ENCODE data around the gene THUMPD2.

Gene THUMPD2

DNA sequence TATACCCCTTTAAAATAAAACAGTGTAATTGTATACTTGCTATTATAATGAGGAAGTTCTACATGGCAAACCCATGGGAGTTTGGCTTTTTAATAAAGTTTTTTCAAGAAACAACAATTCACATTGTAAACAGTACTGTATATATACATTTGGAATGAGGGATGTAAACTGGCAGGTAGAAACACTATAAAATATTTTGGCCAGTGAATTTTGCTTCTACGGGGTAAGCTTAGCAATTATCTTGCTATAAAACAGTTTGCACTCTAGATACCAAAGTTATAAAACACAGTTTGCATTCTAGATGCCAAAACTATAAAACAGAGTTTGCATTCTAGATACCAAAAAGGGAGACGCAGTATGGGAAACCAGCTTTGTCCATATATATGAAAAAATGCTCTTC is 16.6 kb downstream of the THUMPD2 start:
- Histone ChIP-seq H3K27ac (ENCODE audit: insufficient read depth in 1 of 2, low read depth in 1 of 2, low read length in 2 of 2, poor library complexity in 1 of 2, severe bottlenecking in 2 of 2) (no peak overlapping the region), H3K9me3 (ENCODE audit: control extremely low read depth in 1 of 5, control insufficient read depth in 4 of 5, insufficient read depth in 2 of 5, low read depth in 1 of 5, low read length in 4 of 5) (no peaks in the 10 kb centered on the region), H3K4me1 (ENCODE audit: control extremely low read depth in 1 of 4, control insufficient read depth in 4 of 4, insufficient read depth in 4 of 4, low read length in 3 of 4) (peaks cover 0 to 8% (median 0%) of the 10 kb centered on the region in 4 experiments), H3K36me3 (ENCODE audit: control insufficient read depth in 4 of 4, insufficient read depth in 4 of 4, low read length in 3 of 4) (peaks cover 9 to 81% (median 38%) of the 10 kb centered on the region in 4 experiments), H3K4me3 (ENCODE audit: control insufficient read depth in 1 of 7, extremely low read depth in 1 of 7, insufficient read depth in 4 of 7, low read depth in 2 of 7, low read length in 6 of 7) (no peak overlapping the region), H3K27me3 (replicated peaks in 2 of 5; ENCODE audit: control insufficient read depth in 4 of 5, insufficient read depth in 5 of 5, low read length in 4 of 5) (no peaks in the 10 kb centered on the region)
- POLR2A ChIA-PET, result no interaction called here
- CTCF ChIA-PET, result no interaction called here
- 100% methylated on average over 1 of the region's 2 CpGs for WGBS (ENCODE audit: insufficient coverage)
- no peak for DNase-seq

DNA sequence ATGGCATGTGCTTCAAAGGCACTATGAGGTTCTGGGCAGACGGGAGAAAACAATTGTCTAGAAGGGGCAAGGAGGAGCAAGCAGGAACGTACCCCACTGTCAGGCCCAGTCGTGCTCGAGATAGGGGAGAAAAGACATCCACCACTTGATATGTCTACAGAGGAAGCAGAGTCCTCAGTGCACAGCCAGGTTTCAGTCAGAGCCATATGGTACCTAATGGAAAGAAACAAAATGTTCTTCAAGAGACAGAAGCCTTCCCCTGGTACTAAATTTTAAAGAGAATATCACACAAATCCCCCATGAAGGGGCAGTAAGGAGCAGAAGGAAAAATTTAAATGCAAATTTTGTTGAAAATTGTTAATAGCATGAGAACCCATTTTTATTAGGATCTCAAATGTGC is 21.9 kb downstream of the THUMPD2 start:
- no peak for DNase-seq
- CTCF ChIA-PET, result no interaction called here
- WGBS (ENCODE audit: insufficient coverage), result 100% methylated on average over 4 of the region's 4 CpGs
- Histone ChIP-seq H3K9me3 (ENCODE audit: control extremely low read depth in 1 of 5, control insufficient read depth in 4 of 5, insufficient read depth in 2 of 5, low read depth in 1 of 5, low read length in 4 of 5) (no peaks in the 10 kb centered on the region), H3K27me3 (replicated peaks in 2 of 5; ENCODE audit: control insufficient read depth in 4 of 5, insufficient read depth in 5 of 5, low read length in 4 of 5) (no peaks in the 10 kb centered on the region), H3K4me3 (ENCODE audit: control insufficient read depth in 1 of 7, extremely low read depth in 1 of 7, insufficient read depth in 4 of 7, low read depth in 2 of 7, low read length in 6 of 7) (no peak overlapping the region), H3K27ac (ENCODE audit: insufficient read depth in 1 of 2, low read depth in 1 of 2, low read length in 2 of 2, poor library complexity in 1 of 2, severe bottlenecking in 2 of 2) (no peak overlapping the region), H3K36me3 (ENCODE audit: control insufficient read depth in 4 of 4, insufficient read depth in 4 of 4, low read length in 3 of 4) (peaks cover 30 to 89% (median 57%) of the 10 kb centered on the region in 4 experiments), H3K4me1 (ENCODE audit: control extremely low read depth in 1 of 4, control insufficient read depth in 4 of 4, insufficient read depth in 4 of 4, low read length in 3 of 4) (peaks cover 0 to 8% (median 0%) of the 10 kb centered on the region in 4 experiments)
- POLR2A ChIA-PET, result no interaction called here

DNA sequence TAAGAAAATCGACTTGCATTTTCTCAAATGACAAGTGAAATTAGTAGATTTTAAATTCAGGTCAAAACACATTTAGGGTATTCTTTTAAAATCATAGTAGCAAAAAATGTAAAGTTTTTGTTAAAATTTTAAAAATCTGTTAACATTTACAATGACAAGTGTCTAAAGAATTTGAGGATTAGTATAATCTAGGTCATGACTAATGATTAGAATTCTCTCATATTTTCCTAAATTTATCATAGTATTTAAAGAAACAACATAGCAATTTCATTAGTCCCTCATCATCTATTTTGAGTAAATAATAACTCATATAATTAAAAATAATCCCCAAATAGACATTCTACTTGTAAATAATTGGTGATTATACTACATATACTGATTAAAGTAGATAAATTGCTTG is 23.6 kb downstream of the THUMPD2 start:
- no CpG with 5 or more reads among the region's 1 CpG for WGBS (ENCODE audit: insufficient coverage)
- ChIA-PET CTCF (no interaction called here), POLR2A (no interaction called here)
- H3K27me3 ChIP-seq (replicated peaks in 2 of 5; ENCODE audit: control insufficient read depth in 4 of 5, insufficient read depth in 5 of 5, low read length in 4 of 5), result no peaks in the 10 kb centered on the region
- no peak for DNase-seq
- peaks cover 38 to 89% (median 62%) of the 10 kb centered on the region in 4 experiments for H3K36me3 ChIP-seq (ENCODE audit: control insufficient read depth in 4 of 4, insufficient read depth in 4 of 4, low read length in 3 of 4)
- no peaks in the 10 kb centered on the region for H3K9me3 ChIP-seq (ENCODE audit: control extremely low read depth in 1 of 5, control insufficient read depth in 4 of 5, insufficient read depth in 2 of 5, low read depth in 1 of 5, low read length in 4 of 5)
- H3K4me3 ChIP-seq (ENCODE audit: control insufficient read depth in 1 of 7, extremely low read depth in 1 of 7, insufficient read depth in 4 of 7, low read depth in 2 of 7, low read length in 6 of 7), result no peak overlapping the region
- H3K4me1 ChIP-seq (ENCODE audit: control extremely low read depth in 1 of 4, control insufficient read depth in 4 of 4, insufficient read depth in 4 of 4, low read length in 3 of 4), result peaks cover 0 to 4% (median 0%) of the 10 kb centered on the region in 4 experiments
- no peak overlapping the region for H3K27ac ChIP-seq (ENCODE audit: insufficient read depth in 1 of 2, low read depth in 1 of 2, low read length in 2 of 2, poor library complexity in 1 of 2, severe bottlenecking in 2 of 2)

- no peak for DNase-seq
- ChIA-PET POLR2A (no interaction called here), CTCF (interaction anchor here (1.1 to 6.9 kb wide), 2 partner anchors 13 to 29 kb away, joined by 3 to 46 read pairs; no protein-coding TSS in a partner anchor)
- no peak overlapping the region for H3K27ac ChIP-seq (ENCODE audit: insufficient read depth in 1 of 2, low read depth in 1 of 2, low read length in 2 of 2, poor library complexity in 1 of 2, severe bottlenecking in 2 of 2)
- H3K36me3 ChIP-seq (ENCODE audit: control insufficient read depth in 4 of 4, insufficient read depth in 4 of 4, low read length in 3 of 4), result peaks cover 22 to 68% (median 45%) of the 10 kb centered on the region in 4 experiments
- 45% methylated on average over 1 of the region's 1 CpG for WGBS (ENCODE audit: insufficient coverage)
- no peaks in the 10 kb centered on the region for H3K4me1 ChIP-seq (ENCODE audit: control extremely low read depth in 1 of 4, control insufficient read depth in 4 of 4, insufficient read depth in 4 of 4, low read length in 3 of 4)
- H3K27me3 ChIP-seq (replicated peaks in 2 of 5; ENCODE audit: control insufficient read depth in 4 of 5, insufficient read depth in 5 of 5, low read length in 4 of 5), result no peaks in the 10 kb centered on the region
- no peak overlapping the region for H3K4me3 ChIP-seq (ENCODE audit: control insufficient read depth in 1 of 7, extremely low read depth in 1 of 7, insufficient read depth in 4 of 7, low read depth in 2 of 7, low read length in 6 of 7)
- H3K9me3 ChIP-seq (ENCODE audit: control extremely low read depth in 1 of 5, control insufficient read depth in 4 of 5, insufficient read depth in 2 of 5, low read depth in 1 of 5, low read length in 4 of 5), result no peaks in the 10 kb centered on the region
These were observed 35.7 kb downstream of the THUMPD2 start for GRCh38 chr2:39743269-39743776.

GRCh38 chr2:39741871-39742270 is 37.2 kb downstream of the THUMPD2 start:
- H3K27me3 ChIP-seq (replicated peaks in 2 of 5; ENCODE audit: control insufficient read depth in 4 of 5, insufficient read depth in 5 of 5, low read length in 4 of 5), result no peaks in the 10 kb centered on the region
- H3K27ac ChIP-seq (ENCODE audit: insufficient read depth in 1 of 2, low read depth in 1 of 2, low read length in 2 of 2, poor library complexity in 1 of 2, severe bottlenecking in 2 of 2), result no peak overlapping the region
- ChIA-PET CTCF (interaction anchor here (6.9 kb wide), 1 partner anchor 12 kb away, joined by 46 read pairs; no protein-coding TSS in a partner anchor), POLR2A (no interaction called here)
- no peak overlapping the region for H3K4me3 ChIP-seq (ENCODE audit: control insufficient read depth in 1 of 7, extremely low read depth in 1 of 7, insufficient read depth in 4 of 7, low read depth in 2 of 7, low read length in 6 of 7)
- no peaks in the 10 kb centered on the region for H3K9me3 ChIP-seq (ENCODE audit: control extremely low read depth in 1 of 5, control insufficient read depth in 4 of 5, insufficient read depth in 2 of 5, low read depth in 1 of 5, low read length in 4 of 5)
- H3K36me3 ChIP-seq (ENCODE audit: control insufficient read depth in 4 of 4, insufficient read depth in 4 of 4, low read length in 3 of 4), result peaks cover 25 to 76% (median 53%) of the 10 kb centered on the region in 4 experiments
- no CpG with 5 or more reads among the region's 1 CpG for WGBS (ENCODE audit: insufficient coverage)
- H3K4me1 ChIP-seq (ENCODE audit: control extremely low read depth in 1 of 4, control insufficient read depth in 4 of 4, insufficient read depth in 4 of 4, low read length in 3 of 4), result no peaks in the 10 kb centered on the region
- DNase-seq, result no peak

- H3K36me3 ChIP-seq (ENCODE audit: control insufficient read depth in 4 of 4, insufficient read depth in 4 of 4, low read length in 3 of 4), result peaks cover 27 to 85% (median 61%) of the 10 kb centered on the region in 4 experiments
- 97% methylated on average over 5 of the region's 5 CpGs for WGBS (ENCODE audit: insufficient coverage)
- no peaks in the 10 kb centered on the region for H3K27me3 ChIP-seq (replicated peaks in 2 of 5; ENCODE audit: control insufficient read depth in 4 of 5, insufficient read depth in 5 of 5, low read length in 4 of 5)
- peaks cover 0 to 2% (median 0%) of the 10 kb centered on the region in 4 experiments for H3K4me1 ChIP-seq (ENCODE audit: control extremely low read depth in 1 of 4, control insufficient read depth in 4 of 4, insufficient read depth in 4 of 4, low read length in 3 of 4)
- H3K27ac ChIP-seq (ENCODE audit: insufficient read depth in 1 of 2, low read depth in 1 of 2, low read length in 2 of 2, poor library complexity in 1 of 2, severe bottlenecking in 2 of 2), result no peak overlapping the region
- ChIA-PET CTCF (interaction anchor here (1.6 kb wide), 1 partner anchor 10 kb away, joined by 15 read pairs; no protein-coding TSS in a partner anchor), POLR2A (interaction anchor here (0.5 kb wide), 1 partner anchor 292 kb away, joined by 3 read pairs; no protein-coding TSS in a partner anchor)
- no peak for DNase-seq
- H3K9me3 ChIP-seq (ENCODE audit: control extremely low read depth in 1 of 5, control insufficient read depth in 4 of 5, insufficient read depth in 2 of 5, low read depth in 1 of 5, low read length in 4 of 5), result no peaks in the 10 kb centered on the region
- no peak overlapping the region for H3K4me3 ChIP-seq (ENCODE audit: control insufficient read depth in 1 of 7, extremely low read depth in 1 of 7, insufficient read depth in 4 of 7, low read depth in 2 of 7, low read length in 6 of 7)
These were observed 39.7 kb downstream of the THUMPD2 start for GRCh38 chr2:39739386-39739785.

DNA sequence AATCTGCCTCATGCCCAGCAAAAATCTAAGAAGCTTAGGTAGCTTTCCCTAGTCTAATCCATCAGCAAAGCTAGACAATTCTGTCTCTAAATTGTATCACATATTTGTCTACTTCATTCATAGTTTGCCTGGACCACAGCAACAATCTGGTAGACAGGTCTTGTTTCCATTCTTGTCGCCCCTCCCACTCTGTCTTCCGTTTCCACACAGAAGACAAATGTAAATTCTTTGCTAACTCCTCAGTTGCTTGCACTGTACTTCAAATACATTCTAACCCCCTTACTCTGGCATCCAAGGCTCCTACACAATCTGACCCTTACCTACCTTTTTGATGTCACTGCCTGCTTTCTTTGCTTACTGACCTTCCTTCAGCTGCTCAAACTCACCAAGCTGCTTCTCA is 40.1 kb downstream of the THUMPD2 start:
- no peak for DNase-seq
- CTCF ChIA-PET, result interaction anchor here (1.6 kb wide), 1 partner anchor 10 kb away, joined by 15 read pairs; no protein-coding TSS in a partner anchor
- H3K4me1 ChIP-seq (ENCODE audit: control extremely low read depth in 1 of 4, control insufficient read depth in 4 of 4, insufficient read depth in 4 of 4, low read length in 3 of 4), result peaks cover 0 to 2% (median 0%) of the 10 kb centered on the region in 4 experiments
- no peak overlapping the region for H3K4me3 ChIP-seq (ENCODE audit: control insufficient read depth in 1 of 7, extremely low read depth in 1 of 7, insufficient read depth in 4 of 7, low read depth in 2 of 7, low read length in 6 of 7)
- H3K27ac ChIP-seq (ENCODE audit: insufficient read depth in 1 of 2, low read depth in 1 of 2, low read length in 2 of 2, poor library complexity in 1 of 2, severe bottlenecking in 2 of 2), result no peak overlapping the region
- POLR2A ChIA-PET, result interaction anchor here (0.5 kb wide), 1 partner anchor 292 kb away, joined by 3 read pairs; no protein-coding TSS in a partner anchor
- WGBS (ENCODE audit: insufficient coverage), result 85% methylated on average over 2 of the region's 2 CpGs
- no peaks in the 10 kb centered on the region for H3K9me3 ChIP-seq (ENCODE audit: control extremely low read depth in 1 of 5, control insufficient read depth in 4 of 5, insufficient read depth in 2 of 5, low read depth in 1 of 5, low read length in 4 of 5)
- H3K36me3 ChIP-seq (ENCODE audit: control insufficient read depth in 4 of 4, insufficient read depth in 4 of 4, low read length in 3 of 4), result peaks cover 30 to 86% (median 63%) of the 10 kb centered on the region in 4 experiments
- no peaks in the 10 kb centered on the region for H3K27me3 ChIP-seq (replicated peaks in 2 of 5; ENCODE audit: control insufficient read depth in 4 of 5, insufficient read depth in 5 of 5, low read length in 4 of 5)

Measured in common myeloid progenitor, CD34-positive (primary cell).